Ovary (tissue), 3 donors: Measurements from ENCODE around the gene ELP5.

ENCODE experiments used
- POLR2A ChIP-seq: fragments of 450-650 bp; IDR thresholded peaks from one replicate; pipeline ENCODE4 v1.6.1; 2017; ENCODE audit warnings: antibody characterized with exemption, mild to moderate bottlenecking, moderate library complexity
- TF ChIP-seq, protein P1 (sequence below), 3 donors: fragments of 450-650 bp in 2 of 3; fragments of 200-600 bp in 1 of 3; IDR thresholded peaks; one replicate each; pipeline versions ENCODE4 v1.5.1 to v1.8.0; 2016 to 2022; ENCODE audit warnings: antibody characterized with exemption in 3 of 3, mild to moderate bottlenecking in 1 of 3
- donor health status: DM: no; HTN: no; CAD: no.

GRCh38 chr17:7290685-7291084 is 38.7 kb downstream of the ELP5 start:
- TF ChIP-seq, protein P1, sequence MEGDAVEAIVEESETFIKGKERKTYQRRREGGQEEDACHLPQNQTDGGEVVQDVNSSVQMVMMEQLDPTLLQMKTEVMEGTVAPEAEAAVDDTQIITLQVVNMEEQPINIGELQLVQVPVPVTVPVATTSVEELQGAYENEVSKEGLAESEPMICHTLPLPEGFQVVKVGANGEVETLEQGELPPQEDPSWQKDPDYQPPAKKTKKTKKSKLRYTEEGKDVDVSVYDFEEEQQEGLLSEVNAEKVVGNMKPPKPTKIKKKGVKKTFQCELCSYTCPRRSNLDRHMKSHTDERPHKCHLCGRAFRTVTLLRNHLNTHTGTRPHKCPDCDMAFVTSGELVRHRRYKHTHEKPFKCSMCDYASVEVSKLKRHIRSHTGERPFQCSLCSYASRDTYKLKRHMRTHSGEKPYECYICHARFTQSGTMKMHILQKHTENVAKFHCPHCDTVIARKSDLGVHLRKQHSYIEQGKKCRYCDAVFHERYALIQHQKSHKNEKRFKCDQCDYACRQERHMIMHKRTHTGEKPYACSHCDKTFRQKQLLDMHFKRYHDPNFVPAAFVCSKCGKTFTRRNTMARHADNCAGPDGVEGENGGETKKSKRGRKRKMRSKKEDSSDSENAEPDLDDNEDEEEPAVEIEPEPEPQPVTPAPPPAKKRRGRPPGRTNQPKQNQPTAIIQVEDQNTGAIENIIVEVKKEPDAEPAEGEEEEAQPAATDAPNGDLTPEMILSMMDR (IDR thresholded peaks at IDR 0.05) = no peak
- TF ChIP-seq POLR2A = no peak
